ENCODE measurements around the gene PTCH1. TPM values are rescaled to one million over a fixed set of nuclear protein-coding genes. Genes with fewer than 3 reads are reported as not detected.
A peak's percentile ranks its signal among the peaks of the same experiment; 100 is the strongest.

The PTCH1 gene
- total RNA-seq, 1 experiment from 2014 or later = 7.6 TPM

DNA sequence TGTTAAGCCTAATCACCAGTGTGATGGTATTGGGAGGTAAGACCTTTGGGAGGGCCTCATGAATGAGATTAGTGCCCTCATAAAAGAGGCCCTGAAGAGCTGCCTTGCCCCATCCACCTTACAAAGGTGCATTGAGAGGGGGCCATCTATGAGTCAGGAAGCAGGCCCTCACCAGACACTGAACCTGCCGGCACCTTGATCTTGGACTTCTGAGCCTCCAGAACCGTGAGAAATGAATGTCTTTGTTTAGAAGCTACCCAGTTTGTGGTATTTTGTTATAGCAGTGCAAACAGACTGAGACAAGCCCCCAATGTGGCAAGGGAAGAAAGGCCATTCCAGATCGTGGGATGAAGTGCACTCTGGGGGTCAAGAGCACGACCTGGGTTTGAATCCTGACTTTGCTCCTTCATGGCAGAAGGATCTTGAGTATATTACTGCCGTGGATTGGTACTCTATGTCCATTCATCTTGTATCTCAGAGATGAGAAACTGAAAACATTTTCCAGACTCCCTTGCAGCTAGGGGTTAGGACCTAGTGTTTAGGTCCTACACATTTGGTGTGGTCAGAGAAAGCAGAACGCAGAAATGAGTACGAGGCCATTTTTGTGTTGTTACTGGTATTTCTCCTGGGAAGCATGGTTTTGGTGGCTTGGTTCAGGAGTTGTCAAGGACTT is 86.7 kb downstream of the PTCH1 start:
- no TSS peak for BruUV-seq (replicated peaks)
- no peak overlapping the region for H3K4me3 Mint-ChIP-seq (ENCODE audit: low read depth, unreplicated experiment)
- intact Hi-C loops (cut with micrococcal nuclease; ENCODE audit: unreplicated experiment) = no loop called here

DNA sequence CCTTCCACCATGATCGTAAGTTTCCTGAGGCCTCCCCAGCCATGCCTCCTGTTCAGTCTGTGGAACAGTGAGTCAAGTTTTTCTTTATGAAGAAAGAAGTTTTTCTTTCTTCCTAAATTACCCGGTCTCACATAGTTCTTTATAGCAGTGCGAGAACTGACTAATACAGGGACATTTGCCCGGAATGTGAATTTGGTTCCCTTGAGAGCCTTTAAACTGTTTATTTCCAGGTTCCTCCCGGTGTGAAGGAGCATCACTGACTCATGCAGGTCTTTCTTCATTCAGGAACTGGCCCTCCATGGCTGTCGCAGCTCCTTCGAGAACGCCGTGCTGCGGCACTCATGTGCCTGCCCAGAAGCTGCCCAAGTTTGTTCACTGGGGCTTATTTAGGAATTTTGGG is 87.7 kb downstream of the PTCH1 start:
- H3K27ac Mint-ChIP-seq (ENCODE audit: unreplicated experiment) = no peak overlapping the region
- no peak for TF ChIP-seq CTCF (IDR thresholded peaks at IDR 0.05; ENCODE audit: unreplicated experiment)
- CTCF ChIA-PET = no interaction called here
- no peaks in the 10 kb centered on the region for H3K9me3 Mint-ChIP-seq (ENCODE audit: low read depth, unreplicated experiment)
- intact Hi-C loops (cut with micrococcal nuclease; ENCODE audit: unreplicated experiment) = no loop called here
- H3K27me3 Mint-ChIP-seq (ENCODE audit: unreplicated experiment) = no peaks in the 10 kb centered on the region
- H3K36me3 Mint-ChIP-seq (ENCODE audit: insufficient read depth, unreplicated experiment) = peaks cover 26% of the 10 kb centered on the region
- no TSS peak for BruUV-seq (replicated peaks)
- H3K4me3 Mint-ChIP-seq (ENCODE audit: low read depth, unreplicated experiment) = no peak overlapping the region
- no peak for DNase-seq
- H3K4me1 Mint-ChIP-seq (ENCODE audit: low read depth, unreplicated experiment) = peaks cover 17% of the 10 kb centered on the region

More for the DNA sequence above, 86.7 kb downstream of the PTCH1 start:
- CTCF ChIA-PET = no interaction called here
- H3K9me3 Mint-ChIP-seq (ENCODE audit: low read depth, unreplicated experiment) = no peaks in the 10 kb centered on the region
- H3K36me3 Mint-ChIP-seq (ENCODE audit: insufficient read depth, unreplicated experiment) = peaks cover 28% of the 10 kb centered on the region
- H3K4me1 Mint-ChIP-seq (ENCODE audit: low read depth, unreplicated experiment) = peaks cover 26% of the 10 kb centered on the region
- H3K27ac Mint-ChIP-seq (ENCODE audit: unreplicated experiment) = no peak overlapping the region
- DNase-seq = no peak
- TF ChIP-seq CTCF (IDR thresholded peaks at IDR 0.05; ENCODE audit: unreplicated experiment) = no peak
- H3K27me3 Mint-ChIP-seq (ENCODE audit: unreplicated experiment) = no peaks in the 10 kb centered on the region

DNA sequence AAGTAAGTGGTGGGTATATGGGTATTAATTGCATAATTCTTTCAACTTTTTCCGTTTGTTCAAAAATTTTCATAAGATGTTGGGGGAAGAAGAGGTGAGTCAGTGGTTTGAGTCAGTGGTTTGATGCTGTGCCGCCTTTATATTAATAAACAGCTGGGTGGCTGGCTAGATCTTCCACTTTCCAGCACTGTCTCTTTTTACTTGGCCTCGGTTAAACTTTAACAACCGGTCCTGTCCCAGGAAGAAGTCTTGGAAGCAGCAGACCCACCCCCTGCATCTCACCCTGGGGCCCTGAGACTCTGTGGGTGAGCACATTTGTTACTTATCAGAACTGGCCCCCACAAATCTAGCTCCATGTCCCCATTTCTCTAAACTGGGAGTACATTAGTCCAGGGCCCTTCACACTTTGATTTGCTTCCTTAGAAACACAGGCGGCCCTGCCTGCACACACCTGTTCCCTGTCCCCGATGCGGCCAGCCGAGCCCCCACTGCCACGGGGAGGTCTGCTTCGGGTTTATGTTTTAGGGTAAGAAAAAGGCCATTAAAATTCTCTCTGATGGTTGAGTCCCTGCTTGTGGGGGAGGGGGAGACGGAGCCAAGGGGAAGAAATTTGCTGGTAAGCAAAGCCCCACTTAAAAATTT is 90.7 kb downstream of the PTCH1 start:
- H3K36me3 Mint-ChIP-seq (ENCODE audit: insufficient read depth, unreplicated experiment) = peaks cover 37% of the 10 kb centered on the region
- no peak for TF ChIP-seq CTCF (IDR thresholded peaks at IDR 0.05; ENCODE audit: unreplicated experiment)

GRCh38 chr9:95422650-95423049 is 94.1 kb downstream of the PTCH1 start:
- TF ChIP-seq CTCF (IDR thresholded peaks at IDR 0.05; ENCODE audit: unreplicated experiment) = no peak
- no peak for DNase-seq
- Mint-ChIP-seq H3K36me3 (ENCODE audit: insufficient read depth, unreplicated experiment) (peaks cover 37% of the 10 kb centered on the region), H3K4me1 (ENCODE audit: low read depth, unreplicated experiment) (peaks cover 8% of the 10 kb centered on the region), H3K9me3 (ENCODE audit: low read depth, unreplicated experiment) (peaks cover 9% of the 10 kb centered on the region), H3K27me3 (ENCODE audit: unreplicated experiment) (no peaks in the 10 kb centered on the region), H3K4me3 (ENCODE audit: low read depth, unreplicated experiment) (no peak overlapping the region), H3K27ac (ENCODE audit: unreplicated experiment) (no peak overlapping the region)
- CTCF ChIA-PET = no interaction called here
- intact Hi-C loops (cut with micrococcal nuclease; ENCODE audit: unreplicated experiment) = no loop called here
- BruUV-seq (replicated peaks) = no TSS peak

More for the DNA sequence above, 90.7 kb downstream of the PTCH1 start:
- CTCF ChIA-PET = interaction anchor here (0.8 kb wide), 1 partner anchor 9 kb away, joined by 3 read pairs; no protein-coding TSS in a partner anchor
- DNase-seq = peak; percentile 24
- TSS peak; percentile 61 for BruUV-seq (replicated peaks)
- Mint-ChIP-seq H3K27me3 (ENCODE audit: unreplicated experiment) (no peaks in the 10 kb centered on the region), H3K4me3 (ENCODE audit: low read depth, unreplicated experiment) (peak overlapping the region; percentile 76), H3K27ac (ENCODE audit: unreplicated experiment) (peak overlapping the region; percentile 78), H3K9me3 (ENCODE audit: low read depth, unreplicated experiment) (peaks cover 9% of the 10 kb centered on the region), H3K4me1 (ENCODE audit: low read depth, unreplicated experiment) (peaks cover 8% of the 10 kb centered on the region)
- intact Hi-C loops (cut with micrococcal nuclease; ENCODE audit: unreplicated experiment) = no loop called here
